Measurements from ENCODE around the gene ELP4. TPM values are rescaled to one million over a fixed set of nuclear protein-coding genes. Genes with fewer than 3 reads are reported as not detected.
"Not testable (repeated sequence)": the region's sequence is repeated elsewhere in the genome, so short reads cannot be mapped to it uniquely, and the experiment has no call there.

Gene ELP4
- total and polyA plus RNA-seq, 8 donors, result 15.5 to 26.0 (median 21.9) TPM

- ATAC-seq (no peak), DNase-seq (no peak)
- intact Hi-C loops (cut with DNase I), result no loop called here
- no peaks in the 10 kb centered on the region for H3K36me3 ChIP-seq
- H3K9me3 ChIP-seq, result peaks cover 0 to 23% of the 10 kb centered on the region in 2 donors
- H3K4me1 ChIP-seq, result no peaks in the 10 kb centered on the region
- no peak for TF ChIP-seq CTCF (IDR thresholded peaks at IDR 0.05)
- H3K4me3 ChIP-seq, result no peak overlapping the region
- H3K27me3 ChIP-seq, result no peaks in the 10 kb centered on the region
- H3K27ac ChIP-seq, result no peak overlapping the region
Observed at GRCh38 chr11:31728432-31728831, 218.9 kb downstream of the ELP4 start.

GRCh38 chr11:31740131-31740530, 230.6 kb downstream of the ELP4 start:
- no peaks in the 10 kb centered on the region for H3K4me1 ChIP-seq
- no peak for TF ChIP-seq CTCF (IDR thresholded peaks at IDR 0.05)
- no peak overlapping the region for H3K27ac ChIP-seq
- no peak for ATAC-seq
- no peaks in the 10 kb centered on the region for H3K27me3 ChIP-seq
- H3K4me3 ChIP-seq, result no peak overlapping the region
- peaks cover 0 to 28% of the 10 kb centered on the region in 2 donors for H3K9me3 ChIP-seq
- no peak for DNase-seq
- intact Hi-C loops (cut with DNase I), result no loop called here
- H3K36me3 ChIP-seq, result no peaks in the 10 kb centered on the region

GRCh38 chr11:31740731-31741368, 231.3 kb downstream of the ELP4 start:
- peak in 1 of 4 donors; percentile 52 for DNase-seq
- H3K27me3 ChIP-seq; H3K4me1 ChIP-seq; intact Hi-C loops (cut with DNase I); H3K4me3 ChIP-seq; H3K36me3 ChIP-seq; H3K27ac ChIP-seq; ATAC-seq: not testable (repeated sequence)
- H3K9me3 ChIP-seq, result peaks cover 0 to 26% of the 10 kb centered on the region in 2 donors

- ATAC-seq, result no peak
Observed at GRCh38 chr11:31747581-31747980, 238.0 kb downstream of the ELP4 start.

GRCh38 chr11:31757260-31757835, 247.8 kb downstream of the ELP4 start:
- H3K4me3 ChIP-seq, result no peak overlapping the region
- no peak for TF ChIP-seq CTCF (IDR thresholded peaks at IDR 0.05)
- H3K27me3 ChIP-seq, result peaks cover 4 to 40% of the 10 kb centered on the region in 2 donors
- H3K9me3 ChIP-seq, result no peaks in the 10 kb centered on the region
- no peak overlapping the region for H3K27ac ChIP-seq
- intact Hi-C loops (cut with DNase I), result no loop called here
- DNase-seq (peak in 2 of 4 donors; percentile 18 to 30), ATAC-seq (peak; percentile 86)
- H3K36me3 ChIP-seq, result no peaks in the 10 kb centered on the region
- no peaks in the 10 kb centered on the region for H3K4me1 ChIP-seq

More at GRCh38 chr11:31747581-31747980, 238.0 kb downstream of the ELP4 start:
- Histone ChIP-seq H3K36me3 (no peaks in the 10 kb centered on the region), H3K4me3 (no peak overlapping the region), H3K27ac (no peak overlapping the region), H3K9me3 (peaks cover 0 to 2% of the 10 kb centered on the region in 2 donors), H3K27me3 (no peaks in the 10 kb centered on the region), H3K4me1 (no peaks in the 10 kb centered on the region)
- DNase-seq, result no peak
- no peak for TF ChIP-seq CTCF (IDR thresholded peaks at IDR 0.05)
- intact Hi-C loops (cut with DNase I), result no loop called here
